ENCODE results near the gene HINT3.

DNA sequence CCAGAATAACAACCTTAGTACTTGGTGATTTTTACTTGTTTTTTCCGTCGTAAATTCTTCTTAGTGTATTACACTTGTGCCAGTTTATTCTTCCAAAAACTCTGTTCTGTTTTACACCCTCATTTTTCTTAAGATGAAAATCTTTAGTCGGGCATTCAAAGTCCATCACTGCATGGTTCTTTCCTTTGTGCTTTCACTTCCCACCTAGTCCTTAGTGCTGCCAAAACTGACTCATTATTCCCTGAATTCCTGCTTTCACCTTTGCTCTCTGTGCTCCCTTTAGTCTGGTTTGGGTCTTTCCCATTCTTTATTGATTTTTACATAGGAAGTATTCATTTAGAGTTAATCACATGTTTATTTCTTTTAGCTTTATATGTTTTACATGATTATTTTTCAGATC, 33.1 kb downstream of the HINT3 start:
- TF ChIP-seq CTCF (IDR thresholded peaks at IDR 0.05) (no peak), POLR2A (IDR thresholded peaks at IDR 0.05) (no peak)
